ENCODE results near the gene GGA2.

- TF ChIP-seq POLR2A (IDR thresholded peaks at IDR 0.05), result no peak
- TF ChIP-seq, protein P1, sequence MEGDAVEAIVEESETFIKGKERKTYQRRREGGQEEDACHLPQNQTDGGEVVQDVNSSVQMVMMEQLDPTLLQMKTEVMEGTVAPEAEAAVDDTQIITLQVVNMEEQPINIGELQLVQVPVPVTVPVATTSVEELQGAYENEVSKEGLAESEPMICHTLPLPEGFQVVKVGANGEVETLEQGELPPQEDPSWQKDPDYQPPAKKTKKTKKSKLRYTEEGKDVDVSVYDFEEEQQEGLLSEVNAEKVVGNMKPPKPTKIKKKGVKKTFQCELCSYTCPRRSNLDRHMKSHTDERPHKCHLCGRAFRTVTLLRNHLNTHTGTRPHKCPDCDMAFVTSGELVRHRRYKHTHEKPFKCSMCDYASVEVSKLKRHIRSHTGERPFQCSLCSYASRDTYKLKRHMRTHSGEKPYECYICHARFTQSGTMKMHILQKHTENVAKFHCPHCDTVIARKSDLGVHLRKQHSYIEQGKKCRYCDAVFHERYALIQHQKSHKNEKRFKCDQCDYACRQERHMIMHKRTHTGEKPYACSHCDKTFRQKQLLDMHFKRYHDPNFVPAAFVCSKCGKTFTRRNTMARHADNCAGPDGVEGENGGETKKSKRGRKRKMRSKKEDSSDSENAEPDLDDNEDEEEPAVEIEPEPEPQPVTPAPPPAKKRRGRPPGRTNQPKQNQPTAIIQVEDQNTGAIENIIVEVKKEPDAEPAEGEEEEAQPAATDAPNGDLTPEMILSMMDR (IDR thresholded peaks at IDR 0.05), result peak; percentile 48 to 83 (median 73)
These were observed 74.8 kb downstream of the GGA2 start for GRCh38 chr16:23435500-23435899.
